Lower leg skin (tissue), 3 donors: ENCODE data around the gene PF4V1.

Experiments
- CTCF ChIP-seq, 3 donors: fragments of 450-650 bp; IDR thresholded peaks; one replicate each; pipeline ENCODE4 v1.5.1; 2016; ENCODE audit warnings: antibody characterized with exemption in 3 of 3, mild to moderate bottlenecking in 3 of 3, moderate library complexity in 2 of 3
- POLR2A ChIP-seq, 2 donors: fragments of 450-650 bp; IDR thresholded peaks; one replicate each; pipeline ENCODE4 v1.6.1; 2016 to 2017; ENCODE audit warnings: antibody characterized with exemption in 2 of 2, mild to moderate bottlenecking in 1 of 2, moderate library complexity in 1 of 2

- no peak for TF ChIP-seq CTCF (IDR thresholded peaks at IDR 0.05)
- TF ChIP-seq POLR2A (IDR thresholded peaks at IDR 0.05), result no peak
Measured at GRCh38 chr4:73865431-73866096, 12.5 kb downstream of the PF4V1 start.
